ENCODE data around the gene MCCC2.

- peak; percentile 94 for TF ChIP-seq POLR2A (IDR thresholded peaks at IDR 0.05; ENCODE audit: low read length)
- TF ChIP-seq KDM5A (IDR thresholded peaks at IDR 0.05): 0 out of 2 replicates have a peak, but pooled peaks have one; percentile 17
- TF ChIP-seq CHD4 (IDR thresholded peaks at IDR 0.05; ENCODE audit: borderline replicate concordance): no peak
- TF ChIP-seq CTCF (IDR thresholded peaks at IDR 0.05): no peak
- TF ChIP-seq NR3C1 (IDR thresholded peaks at IDR 0.05): no peak
Observed at GRCh38 chr5:71586941-71587765, at the start of gene MCCC2.
